K562 (cell line): ENCODE data around the gene NLK. TPM values are rescaled to one million over a fixed set of nuclear protein-coding genes. Genes with fewer than 3 reads are reported as not detected.

Experiments used
- ATAC-seq: fragments of 200-7000 bp; cut with Tn5 transposase; 3 replicates; pipeline ENCODE4 v1.9.1; 2020; ENCODE audit warnings: moderate library complexity
- BruUV-seq: library from RNA; stranded (reverse); fragments of 400-500 nt; replicated peaks from 2 replicates; lab custom pipeline; 2021; lab: Mats Ljungman, UMichigan
- CTCF ChIA-PET: fragments of 300-600 bp; formaldehyde crosslinking; extraction: SDS; loops from one replicate; lab custom pipeline; 2021; ENCODE audit warnings: low intra/inter-chr PET ratio; lab: Yijun Ruan, JAX
- POLR2A ChIA-PET: fragments of 300-600, 350-650 bp; sonication (Branson Sonifier 250); formaldehyde crosslinking; extraction: SDS; loops from one replicate; lab custom pipeline; 2021; ENCODE audit warnings: antibody characterized with exemption, inconsistent platforms; lab: Yijun Ruan, JAX
- DNase-seq, 4 experiments: peaks; one replicate each; pipeline versions ENCODE4 v3.0.0 to v3.0.0-alpha.2; 2011 to 2018; ENCODE audit warnings: low spot score in 3 of 4, mixed read lengths in 3 of 4; ENCODE audit errors: extremely low read depth in 1 of 4
- FAIRE-seq: peaks from 2 replicates; lab custom pipeline; 2011; peaks lifted over from hg19 to GRCh38; lab: Jason Lieb, UNC
- H2AFZ ChIP-seq: 2 replicates; pipeline ENCODE4 v1.6.0; 2011; ENCODE audit warnings: low read depth, low read length, control low read depth, inconsistent platforms
- H3K27ac ChIP-seq: fragments of 200-600 bp; 3 replicates; pipeline ENCODE4 v1.8.0; 2011; ENCODE audit warnings: low read depth, mild to moderate bottlenecking, control low read depth, inconsistent platforms, low read length, moderate library complexity, mixed read lengths; ENCODE audit errors: extremely low read depth
- H3K27me3 ChIP-seq, 2 experiments: fragments of 300-600 bp in 1 of 2; 2 replicates in 1 of 2; 3 replicates in 1 of 2; pipeline versions ENCODE4 v1.6.0 to v1.8.0; 2011; ENCODE audit warnings: inconsistent platforms in 2 of 2, low read length in 2 of 2, mild to moderate bottlenecking in 1 of 2, mixed read lengths in 1 of 2, moderate library complexity in 1 of 2; ENCODE audit not compliant: control insufficient read depth in 2 of 2, insufficient read depth in 2 of 2
- H3K36me3 ChIP-seq: fragments of 300-600 bp; 3 replicates; pipeline ENCODE4 v1.8.0; 2011; ENCODE audit warnings: mild to moderate bottlenecking, low read length, inconsistent platforms; ENCODE audit not compliant: control insufficient read depth, insufficient read depth
- H3K4me1 ChIP-seq, 2 experiments: fragments of 200-600 bp in 1 of 2; replicated peaks in 1 of 2; 2 replicates in 1 of 2; 3 replicates in 1 of 2; pipeline versions ENCODE4 v1.5.1 to v1.8.0; 2011; ENCODE audit warnings: inconsistent platforms in 2 of 2, low read length in 2 of 2, mild to moderate bottlenecking in 1 of 2, mixed read lengths in 1 of 2, moderate library complexity in 1 of 2; ENCODE audit not compliant: control insufficient read depth in 2 of 2, insufficient read depth in 2 of 2
- H3K4me2 ChIP-seq: 2 replicates; pipeline ENCODE4 v1.6.1; 2011; ENCODE audit warnings: low read length, control low read depth, inconsistent platforms, mixed read lengths; ENCODE audit not compliant: insufficient read depth
- H3K4me3 ChIP-seq: fragments of 200-600 bp; sonication (generic), shearing (Covaris generic); 2 replicates; pipeline ENCODE4 v1.5.1; 2016; ENCODE audit warnings: control low read depth, inconsistent platforms
- H3K79me2 ChIP-seq: fragments of 200-600 bp; 3 replicates; pipeline ENCODE4 v1.8.0; 2011; ENCODE audit warnings: low read length, inconsistent platforms; ENCODE audit not compliant: control insufficient read depth, insufficient read depth
- H3K9ac ChIP-seq, 2 experiments: 2 replicates each; pipeline versions ENCODE4 v1.6.0 to v1.6.1; 2011; ENCODE audit warnings: low read depth in 2 of 2, low read length in 2 of 2, control low read depth in 1 of 2, inconsistent platforms in 1 of 2, mild to moderate bottlenecking in 1 of 2, mixed read lengths in 1 of 2; ENCODE audit not compliant: insufficient read depth in 1 of 2
- H3K9me1 ChIP-seq: one replicate; pipeline ENCODE4 v1.6.0; 2011; ENCODE audit warnings: inconsistent platforms, mild to moderate bottlenecking, low read length, moderate library complexity; ENCODE audit not compliant: control insufficient read depth, insufficient read depth
- H3K9me3 ChIP-seq: replicated peaks from 2 replicates; pipeline ENCODE4 v1.5.1; 2011; ENCODE audit warnings: low read depth, low read length, inconsistent platforms; ENCODE audit not compliant: control insufficient read depth, insufficient read depth
- H4K20me1 ChIP-seq: replicated peaks from 2 replicates; pipeline ENCODE4 v1.6.1; 2011; ENCODE audit warnings: low read length, inconsistent platforms, mixed read lengths; ENCODE audit not compliant: control insufficient read depth, insufficient read depth
- MLLT1 ChIP-seq, 2 experiments: fragments of 450-650 bp; IDR thresholded peaks; 2 replicates each; pipeline ENCODE4 v1.6.1; 2016
- POLR2G ChIP-seq: fragments of 200-400 bp; formaldehyde crosslinking; IDR thresholded peaks from 2 replicates; pipeline ENCODE4 v1.6.1; 2017; ENCODE audit warnings: low read depth, mild to moderate bottlenecking, antibody characterized with exemption, low read length, moderate library complexity
- RBM14 ChIP-seq: fragments of 200-400 bp; formaldehyde crosslinking; IDR thresholded peaks from 2 replicates; pipeline ENCODE4 v1.6.1; 2018; ENCODE audit warnings: low read depth, mild to moderate bottlenecking, low read length, moderate library complexity, borderline replicate concordance; ENCODE audit not compliant: insufficient read depth
- SETDB1 ChIP-seq: IDR thresholded peaks from one replicate; pipeline ENCODE4 v1.6.1; 2012; ENCODE audit warnings: low read length, control low read depth, inconsistent platforms
- ZFPM2 ChIP-seq: fragments of 250-450 bp; sonication (Bioruptor Pico); IDR thresholded peaks from 2 replicates; pipeline ENCODE4 v1.5.1; 2022; ENCODE audit warnings: mild to moderate bottlenecking
- ZNF197 ChIP-seq: fragments of 200-800 bp; sonication (Bioruptor generic); IDR thresholded peaks from 2 replicates; pipeline ENCODE4 v1.6.1; 2016; ENCODE audit warnings: low read depth, missing genetic modification characterization, missing compliant biosample characterization
- ZNF318 ChIP-seq, 2 experiments: fragments of 450-650 bp; IDR thresholded peaks; 2 replicates each; pipeline ENCODE4 v1.6.1; 2016; ENCODE audit warnings: mild to moderate bottlenecking in 2 of 2, borderline replicate concordance in 1 of 2, low read depth in 1 of 2, moderate library complexity in 1 of 2
- WGBS: fragments of 100-300 bp; shearing (Covaris generic); methylation state at CpG from one replicate; pipeline ENCODE4 v1.1.6; 2016; ENCODE audit warnings: low coverage, mixed read lengths; ENCODE audit not compliant: insufficient coverage; ENCODE audit errors: missing lambda C conversion rate; 5-methylcytosine and 5-hydroxymethylcytosine counted together
- in situ Hi-C: fragments of 300-500 bp; cut with MboI; formaldehyde crosslinking; loops from 4 replicates; pipeline ENCODE4 v1.15.0; 2018; ENCODE audit warnings: inconsistent platforms, mixed read lengths
- intact Hi-C: fragments of 100-400 bp; cut with micrococcal nuclease; formaldehyde crosslinking; loops from 2 replicates; pipeline ENCODE4 v1.14.2; 2022
- polyA plus RNA-seq, 8 experiments: library from polyadenylated mRNA; depleted of rRNA in 4 of 8; stranded (reverse) in 5 of 8; unstranded in 3 of 8; fragments of >200 nt; fragmentation: Nextera tagmentation in 2 of 8; fragmentation: Illumina TruSeq in 1 of 8; extraction: Ambion mirVana in 2 of 8; extraction: Trizol in 1 of 8; gene quantifications; 2 replicates each; pipeline versions ENCODE4 v1.2.1 to v1.2.3, GENCODE V29; 2011 to 2014; ENCODE audit warnings: inconsistent platforms in 1 of 8, missing spikeins in 1 of 8
- total RNA-seq, 7 experiments: library from RNA; depleted of rRNA in 6 of 7; stranded (reverse); fragments of >200 nt in 6 of 7; fragmentation: Illumina TruSeq in 2 of 7; extraction: Trizol in 2 of 7; gene quantifications; 2 replicates each; pipeline versions ENCODE4 v1.2.1 to v1.2.3, GENCODE V29; 2011 to 2021; ENCODE audit warnings: low replicate concordance in 1 of 7
- TF ChIP-seq, protein P1 (sequence below): sonication (generic); formaldehyde crosslinking; IDR thresholded peaks from 2 replicates; pipeline ENCODE4 v1.8.1; 2023; ENCODE audit warnings: mild to moderate bottlenecking, missing genetic modification reagents, moderate library complexity

Gene NLK
- total and polyA plus RNA-seq, 9 of the 15 experiments (the other 6 are each of a cell fraction or from before 2014, with no cell fraction given): 10.9 to 59.6 (median 26.7) TPM

DNA sequence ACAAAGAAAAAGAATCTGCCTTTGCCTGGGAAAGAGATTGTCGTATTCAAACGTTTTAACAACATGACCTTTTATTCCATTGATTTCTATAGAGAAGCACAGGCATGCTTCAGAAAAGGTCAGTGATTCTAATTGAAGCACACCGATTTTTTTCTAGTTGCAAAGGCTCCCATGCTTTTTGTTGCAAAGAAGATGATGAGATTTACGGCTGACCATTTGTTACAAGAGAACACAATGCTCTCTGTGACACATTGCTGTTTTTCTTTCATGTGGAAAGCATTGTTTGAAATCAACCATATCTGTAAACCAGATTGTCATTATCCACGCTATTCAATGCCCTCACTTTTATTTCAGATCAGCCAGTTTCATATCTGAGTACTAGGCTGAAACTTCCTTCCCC is 99.8 kb downstream of the NLK start:
- no peak overlapping the region for H3K4me3 ChIP-seq
- CTCF ChIA-PET: no interaction called here
- no peak overlapping the region for H3K27ac ChIP-seq
- peaks cover 23% of the 10 kb centered on the region; the same call in 2 of the 3 replicates for H3K36me3 ChIP-seq
- no peaks in the 10 kb centered on the region for H3K27me3 ChIP-seq
- in situ Hi-C loops (no loop called here), intact Hi-C loops (no loop called here)
- no peak for FAIRE-seq
- no peaks in the 10 kb centered on the region for H3K9me3 ChIP-seq
- WGBS: 71% methylated on average over 5 of the region's 5 CpGs
- BruUV-seq: no TSS peak
- no peaks in the 10 kb centered on the region for H3K79me2 ChIP-seq
- ATAC-seq: no peak
- no peak overlapping the region for H2AFZ ChIP-seq
- TF ChIP-seq ZNF197 (CRISPR knock-in tag) (no peak), MLLT1 (IDR thresholded peaks at IDR 0.05) (no peak), POLR2G (no peak), RBM14 (no peak), SETDB1 (no peak), ZNF318 (IDR thresholded peaks at IDR 0.05; ENCODE audit: borderline replicate concordance in 1 of 2, low read depth in 1 of 2) (no peak), ZFPM2 (CRISPR knock-in tag) (no peak)
- TF ChIP-seq, protein P1, sequence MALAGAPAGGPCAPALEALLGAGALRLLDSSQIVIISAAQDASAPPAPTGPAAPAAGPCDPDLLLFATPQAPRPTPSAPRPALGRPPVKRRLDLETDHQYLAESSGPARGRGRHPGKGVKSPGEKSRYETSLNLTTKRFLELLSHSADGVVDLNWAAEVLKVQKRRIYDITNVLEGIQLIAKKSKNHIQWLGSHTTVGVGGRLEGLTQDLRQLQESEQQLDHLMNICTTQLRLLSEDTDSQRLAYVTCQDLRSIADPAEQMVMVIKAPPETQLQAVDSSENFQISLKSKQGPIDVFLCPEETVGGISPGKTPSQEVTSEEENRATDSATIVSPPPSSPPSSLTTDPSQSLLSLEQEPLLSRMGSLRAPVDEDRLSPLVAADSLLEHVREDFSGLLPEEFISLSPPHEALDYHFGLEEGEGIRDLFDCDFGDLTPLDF (CRISPR knock-in tag): no peak
- TF ChIP-seq, all 486 proteins: peak for 0
- Histone ChIP-seq H3K9ac (no peak overlapping the region), H3K4me1 (no peaks in the 10 kb centered on the region), H4K20me1 (no peaks in the 10 kb centered on the region), H3K4me2 (no peak overlapping the region), H3K9me1 (no peaks in the 10 kb centered on the region)
- no peak for DNase-seq
- POLR2A ChIA-PET: no interaction called here
